Upper lobe of right lung (tissue), 1 donor: ENCODE data around the gene MTCH2. TPM values are rescaled to one million over a fixed set of nuclear protein-coding genes. Genes with fewer than 3 reads are reported as not detected.
A peak's percentile ranks its signal among the peaks of the same experiment; 100 is the strongest.
"Not testable (repeated sequence)": the region's sequence is repeated elsewhere in the genome, so short reads cannot be mapped to it uniquely, and the experiment has no call there.

ENCODE experiments used
- ATAC-seq: fragments of 200-7000 bp; cut with Tn5 transposase; one replicate; pipeline ENCODE4 v1.9.1; 2020; ENCODE audit warnings: mild to moderate bottlenecking, moderate library complexity
- DNase-seq: peaks from one replicate; pipeline ENCODE4 v3.0.0-alpha.2; 2020
- H3K27ac ChIP-seq: fragments of 200-600 bp; one replicate; pipeline ENCODE4 v1.8.0; 2022
- H3K27me3 ChIP-seq: fragments of 200-600 bp; one replicate; pipeline ENCODE4 v1.8.0; 2022; ENCODE audit warnings: mild to moderate bottlenecking
- H3K36me3 ChIP-seq: fragments of 200-600 bp; one replicate; pipeline ENCODE4 v1.8.0; 2022
- H3K4me1 ChIP-seq: fragments of 200-600 bp; one replicate; pipeline ENCODE4 v1.8.0; 2022
- H3K4me3 ChIP-seq: fragments of 200-600 bp; one replicate; pipeline ENCODE4 v1.8.0; 2022; ENCODE audit warnings: mild to moderate bottlenecking
- H3K9me3 ChIP-seq: fragments of 200-600 bp; one replicate; pipeline ENCODE4 v1.8.0; 2022
- intact Hi-C: fragments of 100-400 bp; cut with DNase I; formaldehyde crosslinking; loops from one replicate; pipeline ENCODE4 v1.11.0; 2022
- total RNA-seq: library from RNA; stranded (reverse); fragmentation: NEBNext Ultra II Directional; extraction: Animal tissue kit (Norgen Biotek cat#: 25700); gene quantifications from one replicate; pipeline ENCODE4 v1.2.1, GENCODE V29; 2021
- TF ChIP-seq, protein P1 (sequence below): fragments of 200-600 bp; IDR thresholded peaks from one replicate; pipeline ENCODE4 v1.8.0; 2022; ENCODE audit warnings: antibody characterized with exemption
- donor health status: DM: no; HTN: yes; CAD: no; lungs with severe emphysema.

The MTCH2 gene
- total RNA-seq, 1 donor from 2014 or later = 56.1 TPM

DNA sequence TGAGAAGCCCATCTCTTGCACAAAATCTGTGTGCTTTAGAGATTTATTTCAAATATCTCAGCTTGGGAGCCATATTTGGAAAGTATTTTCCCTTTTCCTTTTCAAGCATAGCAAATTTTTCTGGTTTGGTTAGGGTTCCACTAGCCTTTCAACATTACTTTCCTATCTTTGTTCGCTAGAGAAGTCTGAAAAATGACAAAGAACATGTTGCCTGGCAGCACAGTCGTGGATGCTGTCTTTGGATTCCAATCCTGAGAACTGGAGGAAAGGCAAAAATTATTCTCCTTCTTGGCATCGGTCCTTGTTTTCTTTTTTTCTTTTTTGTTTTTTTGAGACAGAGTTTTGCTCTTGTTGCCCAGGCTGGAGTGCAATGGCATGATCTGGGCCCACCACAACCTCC, 6.9 kb upstream of the MTCH2 start:
- Histone ChIP-seq H3K9me3 (no peaks in the 10 kb centered on the region), H3K4me1 (no peaks in the 10 kb centered on the region), H3K27me3 (no peaks in the 10 kb centered on the region), H3K27ac (no peak overlapping the region), H3K36me3 (no peaks in the 10 kb centered on the region), H3K4me3 (no peak overlapping the region)
- no peak for DNase-seq
- TF ChIP-seq, protein P1, sequence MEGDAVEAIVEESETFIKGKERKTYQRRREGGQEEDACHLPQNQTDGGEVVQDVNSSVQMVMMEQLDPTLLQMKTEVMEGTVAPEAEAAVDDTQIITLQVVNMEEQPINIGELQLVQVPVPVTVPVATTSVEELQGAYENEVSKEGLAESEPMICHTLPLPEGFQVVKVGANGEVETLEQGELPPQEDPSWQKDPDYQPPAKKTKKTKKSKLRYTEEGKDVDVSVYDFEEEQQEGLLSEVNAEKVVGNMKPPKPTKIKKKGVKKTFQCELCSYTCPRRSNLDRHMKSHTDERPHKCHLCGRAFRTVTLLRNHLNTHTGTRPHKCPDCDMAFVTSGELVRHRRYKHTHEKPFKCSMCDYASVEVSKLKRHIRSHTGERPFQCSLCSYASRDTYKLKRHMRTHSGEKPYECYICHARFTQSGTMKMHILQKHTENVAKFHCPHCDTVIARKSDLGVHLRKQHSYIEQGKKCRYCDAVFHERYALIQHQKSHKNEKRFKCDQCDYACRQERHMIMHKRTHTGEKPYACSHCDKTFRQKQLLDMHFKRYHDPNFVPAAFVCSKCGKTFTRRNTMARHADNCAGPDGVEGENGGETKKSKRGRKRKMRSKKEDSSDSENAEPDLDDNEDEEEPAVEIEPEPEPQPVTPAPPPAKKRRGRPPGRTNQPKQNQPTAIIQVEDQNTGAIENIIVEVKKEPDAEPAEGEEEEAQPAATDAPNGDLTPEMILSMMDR = no peak
- intact Hi-C loops = no loop called here
- no peak for ATAC-seq

DNA sequence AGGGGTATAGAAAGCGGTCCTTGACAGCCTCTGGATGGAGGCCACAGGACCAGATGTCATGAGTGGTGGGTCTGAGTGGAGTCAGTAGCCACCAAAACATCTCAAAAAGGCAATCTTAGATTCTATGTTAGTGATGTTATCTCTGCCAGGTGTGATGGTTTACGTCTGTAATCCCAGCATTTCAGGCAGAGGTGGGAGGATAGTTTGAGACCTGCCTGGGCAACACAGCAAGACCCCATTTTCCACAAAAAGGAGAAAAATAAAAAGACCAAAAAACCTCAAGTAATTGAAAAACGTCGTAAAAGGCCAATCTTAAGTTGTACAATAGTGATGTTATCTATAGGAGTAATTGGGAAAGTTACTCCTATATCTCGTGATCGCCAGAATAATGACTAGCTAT, 3.7 kb upstream of the MTCH2 start:
- Histone ChIP-seq H3K27ac (no peak overlapping the region), H3K27me3 (no peaks in the 10 kb centered on the region), H3K4me3 (no peak overlapping the region), H3K4me1 (peaks cover 6% of the 10 kb centered on the region), H3K36me3 (no peaks in the 10 kb centered on the region), H3K9me3 (no peaks in the 10 kb centered on the region)
- ATAC-seq = no peak
- DNase-seq = no peak
- intact Hi-C loops = no loop called here
- TF ChIP-seq, protein P1 = no peak

DNA sequence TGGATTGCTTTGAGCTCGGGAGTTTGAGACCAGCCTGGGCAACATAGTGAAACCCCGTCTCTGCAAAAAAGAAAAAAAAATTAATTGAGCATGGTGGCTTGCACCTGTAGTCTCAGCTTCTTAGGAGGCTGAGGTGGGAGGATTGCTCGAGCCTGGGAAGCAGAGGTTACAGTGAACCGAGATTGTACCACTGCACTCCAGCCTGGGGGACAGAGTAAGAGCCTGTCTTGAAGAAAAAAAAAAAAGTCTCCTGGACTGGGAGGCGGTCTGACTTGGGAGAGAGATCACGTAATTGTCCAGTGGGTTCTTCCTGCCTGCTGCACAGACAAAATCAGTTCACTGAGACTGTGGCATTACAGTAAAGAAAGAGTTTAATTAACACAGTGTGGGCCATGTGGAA, 3.1 kb upstream of the MTCH2 start:
- H3K4me3 ChIP-seq = no peak overlapping the region
- TF ChIP-seq, protein P1 = no peak
- no peaks in the 10 kb centered on the region for H3K36me3 ChIP-seq
- intact Hi-C loops = no loop called here
- ATAC-seq = no peak
- no peaks in the 10 kb centered on the region for H3K9me3 ChIP-seq
- no peak for DNase-seq
- no peaks in the 10 kb centered on the region for H3K27me3 ChIP-seq
- peaks cover 12% of the 10 kb centered on the region for H3K4me1 ChIP-seq
- no peak overlapping the region for H3K27ac ChIP-seq

DNA sequence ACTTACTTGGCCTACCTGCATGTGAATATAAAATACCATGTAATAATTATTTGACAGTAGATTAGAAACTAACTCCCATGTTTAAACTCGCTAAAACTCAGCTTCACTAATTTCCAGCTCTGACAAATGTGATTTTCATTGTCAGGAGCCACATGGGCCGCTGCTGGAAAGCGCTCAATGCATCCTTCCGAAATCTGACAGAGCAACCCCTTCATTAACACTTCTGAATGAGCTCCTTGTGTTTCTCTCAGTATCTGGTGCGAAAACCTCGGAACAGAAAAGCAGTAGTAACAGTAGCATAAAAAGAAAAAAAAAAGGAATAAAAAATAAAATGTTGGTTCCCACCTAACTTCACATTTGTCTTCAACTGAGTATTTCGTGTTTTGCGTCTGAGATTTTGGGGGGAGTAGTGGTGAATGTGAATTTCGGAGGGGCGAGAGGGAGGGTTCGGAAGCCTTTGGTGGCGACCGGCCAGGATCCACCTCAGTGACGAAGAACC, 710 bp downstream of the MTCH2 start:
- no peak for DNase-seq
- TF ChIP-seq, protein P1 = no peak

DNA sequence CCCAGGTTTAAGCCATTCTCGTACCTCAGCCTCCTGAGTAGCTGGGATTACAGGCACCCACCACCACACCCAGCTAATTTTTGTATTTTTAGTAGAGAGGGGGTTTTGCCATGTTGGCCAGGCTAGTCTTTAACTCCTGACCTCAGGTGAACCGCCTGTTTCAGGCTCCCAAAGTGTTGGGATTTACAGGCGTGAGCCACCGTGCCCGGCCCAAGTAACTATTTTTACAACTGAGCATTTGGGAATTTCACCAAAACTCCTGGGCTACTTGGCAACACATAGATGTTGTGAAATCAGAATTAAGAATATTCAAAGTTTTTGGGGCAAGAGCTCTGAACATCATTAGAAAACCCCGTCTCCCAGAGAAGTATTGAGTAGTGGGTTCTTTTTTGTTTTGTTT, 1.9 kb downstream of the MTCH2 start:
- H3K27me3 ChIP-seq, DNase-seq, H3K9me3 ChIP-seq, ATAC-seq, H3K4me3 ChIP-seq, intact Hi-C loops, H3K27ac ChIP-seq: not testable (repeated sequence)
- Histone ChIP-seq H3K4me1 (peaks cover 14% of the 10 kb centered on the region), H3K36me3 (peaks cover 31% of the 10 kb centered on the region)

More for the DNA sequence above, 710 bp downstream of the MTCH2 start:
- Histone ChIP-seq H3K27me3 (no peaks in the 10 kb centered on the region), H3K9me3 (no peaks in the 10 kb centered on the region), H3K4me3 (peak overlapping the region; percentile 95), H3K27ac (peak overlapping the region; percentile 89), H3K36me3 (peaks cover 22% of the 10 kb centered on the region), H3K4me1 (peaks cover 14% of the 10 kb centered on the region)
- ATAC-seq = no peak
- intact Hi-C loops = no loop called here

DNA sequence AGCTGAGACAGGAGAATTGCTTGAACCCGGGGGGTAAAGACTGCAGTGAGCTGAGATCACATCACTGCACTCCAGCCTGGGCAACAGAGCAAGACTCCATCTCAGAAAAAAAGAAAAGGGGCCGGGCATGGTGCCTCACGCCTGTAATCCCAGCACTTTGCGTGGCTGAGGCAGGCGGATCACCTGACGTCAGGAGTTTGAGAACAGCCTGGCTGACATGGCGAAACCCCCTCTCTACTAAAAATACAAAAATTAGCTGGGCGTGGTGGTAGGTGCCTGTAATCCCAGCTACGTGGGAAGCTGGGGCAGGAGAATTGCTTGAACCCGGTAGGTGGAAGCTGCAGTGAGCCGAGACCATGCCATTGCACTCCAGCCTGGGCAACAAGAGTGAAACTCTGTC, 6.0 kb downstream of the MTCH2 start:
- H3K27me3 ChIP-seq, H3K9me3 ChIP-seq, intact Hi-C loops, H3K4me3 ChIP-seq, DNase-seq, ATAC-seq, H3K27ac ChIP-seq: not testable (repeated sequence)
- Histone ChIP-seq H3K36me3 (peaks cover 73% of the 10 kb centered on the region), H3K4me1 (peaks cover 11% of the 10 kb centered on the region)

DNA sequence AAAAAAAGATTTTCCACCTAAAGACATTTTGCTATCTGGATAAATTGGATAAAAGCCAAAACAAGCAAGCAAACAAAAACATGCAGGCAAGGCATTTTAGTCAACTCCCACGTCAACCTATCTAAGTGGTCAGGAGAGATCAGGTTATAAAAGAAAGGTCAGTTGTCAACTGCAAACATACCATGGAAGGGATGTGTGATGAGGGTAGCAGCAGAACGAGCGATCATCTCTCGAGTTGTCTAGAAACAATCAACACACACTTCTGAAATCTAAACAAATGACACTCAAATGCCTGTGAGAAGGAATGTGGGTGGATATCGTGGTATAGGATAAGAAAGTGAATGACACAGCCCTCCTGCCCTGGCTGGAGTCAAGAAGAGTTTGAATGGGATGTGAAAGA, 10.9 kb downstream of the MTCH2 start:
- no peak for ATAC-seq
- peaks cover 96% of the 10 kb centered on the region for H3K36me3 ChIP-seq
- no peak overlapping the region for H3K4me3 ChIP-seq
- no peak for DNase-seq
- no peaks in the 10 kb centered on the region for H3K9me3 ChIP-seq
- intact Hi-C loops = no loop called here
- H3K27ac ChIP-seq = no peak overlapping the region
- no peaks in the 10 kb centered on the region for H3K27me3 ChIP-seq
- no peaks in the 10 kb centered on the region for H3K4me1 ChIP-seq
- TF ChIP-seq, protein P1 = no peak
